BE2C (cell line): ENCODE data around the gene VEGFA.

Experiments
- DNase-seq: peaks from one replicate; pipeline ENCODE4 v3.0.0-alpha.2; 2020
- H3K27me3 ChIP-seq: fragments of 250-450 bp; sonication (Bioruptor Pico); 2 replicates; pipeline ENCODE4 v1.5.1; 2020; ENCODE audit warnings: mild to moderate bottlenecking
- H3K36me3 ChIP-seq: fragments of 250-450 bp; sonication (Bioruptor Pico); 2 replicates; pipeline ENCODE4 v1.5.1; 2020; ENCODE audit warnings: mild to moderate bottlenecking
- H3K4me1 ChIP-seq: fragments of 250-450 bp; sonication (Bioruptor Pico); 2 replicates; pipeline ENCODE4 v1.5.1; 2020
- H3K4me3 ChIP-seq: 2 replicates; pipeline ENCODE4 v1.5.1; 2011; ENCODE audit warnings: low read depth, low read length
- H3K9me3 ChIP-seq: fragments of 250-450 bp; sonication (Bioruptor Pico); 2 replicates; pipeline ENCODE4 v1.5.1; 2020
- TF ChIP-seq, protein P1 (sequence below): IDR thresholded peaks from 2 replicates; pipeline ENCODE4 v1.5.1; 2012; ENCODE audit warnings: mild to moderate bottlenecking, low read depth, low read length

VEGFA gene

DNA sequence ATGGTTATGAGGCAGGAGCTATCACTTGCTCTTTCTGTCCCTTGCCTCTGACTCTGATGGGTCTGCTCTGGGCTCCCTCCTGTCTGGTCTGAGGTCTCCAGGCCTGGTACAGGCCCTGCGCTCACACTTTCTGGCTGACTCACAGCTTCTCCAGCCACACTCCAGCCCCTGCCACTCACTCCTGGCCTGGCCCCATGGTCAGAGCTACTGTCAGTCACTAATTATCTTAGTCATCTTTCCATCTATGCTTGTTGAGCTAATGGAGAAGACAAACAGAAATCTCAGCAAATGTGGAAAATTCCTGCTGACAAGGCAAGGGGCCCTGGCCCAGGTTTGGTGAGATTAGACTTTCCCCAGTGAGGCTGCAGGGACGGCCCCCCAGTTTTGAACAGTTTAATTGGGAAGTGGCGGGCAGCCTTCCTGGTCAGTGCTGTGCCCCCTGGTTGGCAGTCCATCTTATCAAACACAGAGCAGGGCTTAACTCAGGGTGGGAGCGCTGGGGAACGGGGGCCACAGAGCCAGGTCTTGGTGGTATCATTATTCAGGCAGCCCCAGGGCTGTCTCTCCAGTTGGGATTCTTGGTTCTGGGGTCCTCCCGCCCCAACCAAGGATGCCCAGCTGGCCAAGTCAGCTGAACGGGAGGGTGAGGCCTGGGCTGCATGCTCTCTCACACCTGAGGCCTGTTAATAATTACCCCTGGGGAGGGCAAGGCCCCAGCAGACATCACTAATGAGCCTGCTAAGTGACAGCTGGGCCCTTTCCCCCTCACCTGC is 63.4 kb downstream of the VEGFA start:
- TF ChIP-seq, protein P1, sequence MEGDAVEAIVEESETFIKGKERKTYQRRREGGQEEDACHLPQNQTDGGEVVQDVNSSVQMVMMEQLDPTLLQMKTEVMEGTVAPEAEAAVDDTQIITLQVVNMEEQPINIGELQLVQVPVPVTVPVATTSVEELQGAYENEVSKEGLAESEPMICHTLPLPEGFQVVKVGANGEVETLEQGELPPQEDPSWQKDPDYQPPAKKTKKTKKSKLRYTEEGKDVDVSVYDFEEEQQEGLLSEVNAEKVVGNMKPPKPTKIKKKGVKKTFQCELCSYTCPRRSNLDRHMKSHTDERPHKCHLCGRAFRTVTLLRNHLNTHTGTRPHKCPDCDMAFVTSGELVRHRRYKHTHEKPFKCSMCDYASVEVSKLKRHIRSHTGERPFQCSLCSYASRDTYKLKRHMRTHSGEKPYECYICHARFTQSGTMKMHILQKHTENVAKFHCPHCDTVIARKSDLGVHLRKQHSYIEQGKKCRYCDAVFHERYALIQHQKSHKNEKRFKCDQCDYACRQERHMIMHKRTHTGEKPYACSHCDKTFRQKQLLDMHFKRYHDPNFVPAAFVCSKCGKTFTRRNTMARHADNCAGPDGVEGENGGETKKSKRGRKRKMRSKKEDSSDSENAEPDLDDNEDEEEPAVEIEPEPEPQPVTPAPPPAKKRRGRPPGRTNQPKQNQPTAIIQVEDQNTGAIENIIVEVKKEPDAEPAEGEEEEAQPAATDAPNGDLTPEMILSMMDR = no peak
- H3K36me3 ChIP-seq = no peaks in the 10 kb centered on the region
- H3K4me3 ChIP-seq = no peak overlapping the region
- DNase-seq = peak; percentile 83
- H3K27me3 ChIP-seq = no peaks in the 10 kb centered on the region
- H3K9me3 ChIP-seq = no peaks in the 10 kb centered on the region
- H3K4me1 ChIP-seq = peaks cover 47% of the 10 kb centered on the region

DNA sequence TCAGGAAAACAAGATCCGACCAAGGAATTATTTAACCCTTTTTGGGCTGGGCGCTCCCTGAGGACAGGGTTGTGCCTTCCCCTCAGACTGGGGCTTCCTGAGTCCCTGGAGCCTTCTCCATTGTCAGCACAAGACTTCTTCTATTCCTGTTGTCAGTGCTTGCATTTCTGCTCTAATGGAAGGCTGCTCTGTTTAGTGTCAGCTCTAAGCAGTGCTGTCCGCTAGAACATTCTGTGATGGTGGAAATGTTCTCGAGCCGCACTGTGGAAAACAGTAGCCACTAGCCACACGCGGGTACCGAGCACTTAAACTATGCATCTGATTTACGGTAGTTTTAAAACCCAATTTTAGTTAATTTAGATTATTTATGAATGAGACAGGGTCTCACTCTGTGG is 64.0 kb downstream of the VEGFA start:
- no peak for DNase-seq
- no peaks in the 10 kb centered on the region for H3K9me3 ChIP-seq
- TF ChIP-seq, protein P1 = no peak
- peaks cover 52% of the 10 kb centered on the region for H3K4me1 ChIP-seq
- H3K36me3 ChIP-seq = no peaks in the 10 kb centered on the region
- H3K27me3 ChIP-seq = no peaks in the 10 kb centered on the region
- no peak overlapping the region for H3K4me3 ChIP-seq

DNA sequence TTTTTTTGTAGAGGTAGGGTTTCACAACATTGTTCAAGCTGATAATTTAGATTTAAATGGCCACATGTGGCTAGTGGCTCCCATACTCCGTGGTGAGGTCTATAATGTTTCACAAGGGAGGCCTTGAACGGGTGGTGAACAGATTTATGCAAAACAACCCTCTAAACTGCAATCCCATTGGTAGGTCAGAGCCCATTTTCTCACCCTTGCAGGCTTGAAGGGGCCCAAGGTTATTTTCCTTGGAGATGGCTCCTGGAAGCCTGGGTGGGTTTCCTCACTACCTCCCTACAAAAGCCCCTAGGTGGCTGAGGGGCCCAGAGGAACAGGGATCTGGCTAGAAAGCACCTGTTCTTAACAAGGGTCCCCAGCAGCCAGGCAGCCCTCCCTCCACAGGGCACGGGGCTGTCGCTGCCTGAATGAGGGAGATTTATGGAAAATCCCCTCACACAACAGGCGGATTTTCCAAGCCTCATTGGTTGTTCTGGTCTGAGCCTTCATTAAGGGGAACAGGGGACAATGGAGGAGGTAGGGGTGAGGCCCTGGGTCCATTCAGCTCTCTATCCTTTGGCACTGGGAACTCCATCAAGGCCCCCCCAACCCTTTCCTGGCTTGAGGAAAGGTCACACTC is 64.6 kb downstream of the VEGFA start:
- H3K4me3 ChIP-seq = no peak overlapping the region
- no peaks in the 10 kb centered on the region for H3K36me3 ChIP-seq
- TF ChIP-seq, protein P1 = no peak
- no peak for DNase-seq
- H3K4me1 ChIP-seq = peaks cover 53% of the 10 kb centered on the region
- H3K9me3 ChIP-seq = no peaks in the 10 kb centered on the region
- no peaks in the 10 kb centered on the region for H3K27me3 ChIP-seq

DNA sequence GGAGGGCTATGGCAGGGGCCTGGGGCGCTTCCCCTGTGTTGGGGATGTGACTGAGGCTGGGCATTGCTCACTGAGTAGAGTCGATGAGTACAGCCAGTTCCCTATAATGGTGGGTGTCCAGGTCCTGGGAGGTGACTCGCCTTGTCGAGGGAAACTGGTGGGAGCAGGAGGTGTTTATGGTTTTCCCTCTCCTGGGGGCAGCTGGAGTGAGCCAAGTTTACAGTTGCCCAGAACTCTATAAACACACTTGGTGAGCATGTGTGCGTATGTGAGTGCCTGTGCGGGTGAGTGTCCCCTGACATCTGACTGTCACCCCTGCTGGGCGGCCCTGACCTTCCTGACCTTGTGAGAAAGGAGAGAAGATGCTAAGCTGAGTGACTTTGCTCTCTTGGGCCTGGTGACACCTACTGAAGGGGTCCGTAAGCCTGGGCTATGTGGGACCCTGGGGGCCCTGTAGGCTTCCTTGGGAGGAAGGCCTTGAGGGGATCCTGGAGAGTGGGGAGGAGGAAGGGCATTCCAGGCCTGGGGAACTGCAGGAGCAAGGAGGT is 65.9 kb downstream of the VEGFA start:
- Histone ChIP-seq H3K9me3 (no peaks in the 10 kb centered on the region), H3K4me3 (no peak overlapping the region), H3K36me3 (no peaks in the 10 kb centered on the region), H3K4me1 (peaks cover 53% of the 10 kb centered on the region), H3K27me3 (no peaks in the 10 kb centered on the region)
- TF ChIP-seq, protein P1 = no peak
- DNase-seq = no peak
